MCF 10A (cell line): ENCODE measurements around the gene EHHADH. TPM values are rescaled to one million over a fixed set of nuclear protein-coding genes. Genes with fewer than 3 reads are reported as not detected.

ENCODE experiments used
- BruUV-seq: library from RNA; stranded (reverse); fragments of 400-500 nt; replicated peaks from 2 replicates; lab custom pipeline; 2021; lab: Mats Ljungman, UMichigan
- CTCF ChIA-PET: fragments of 300-600 bp; sonication (Branson Sonifier 250); formaldehyde crosslinking; extraction: SDS; loops from one replicate; lab custom pipeline; 2021; ENCODE audit warnings: antibody characterized with exemption, inconsistent platforms; lab: Yijun Ruan, JAX
- POLR2A ChIA-PET: fragments of 300-600, 350-650 bp; sonication (Branson Sonifier 250); formaldehyde crosslinking; extraction: SDS; loops from one replicate; lab custom pipeline; 2020; ENCODE audit warnings: antibody characterized with exemption, inconsistent platforms; lab: Yijun Ruan, JAX
- DNase-seq: peaks from one replicate; pipeline ENCODE4 v3.0.0-alpha.2; 2018; ENCODE audit not compliant: unreplicated experiment
- H3K27ac Mint-ChIP-seq: one replicate; pipeline ENCODE4 v1.8.0; 2022; ENCODE audit warnings: mild to moderate bottlenecking, low read depth, mixed read lengths; ENCODE audit not compliant: unreplicated experiment
- H3K27me3 Mint-ChIP-seq: one replicate; pipeline ENCODE4 v1.8.0; 2022; ENCODE audit warnings: mixed read lengths; ENCODE audit not compliant: insufficient read depth, unreplicated experiment
- H3K36me3 Mint-ChIP-seq: one replicate; pipeline ENCODE4 v1.8.0; 2022; ENCODE audit warnings: mild to moderate bottlenecking, moderate library complexity, mixed read lengths; ENCODE audit not compliant: insufficient read depth, unreplicated experiment
- H3K4me1 Mint-ChIP-seq: one replicate; pipeline ENCODE4 v1.8.0; 2022; ENCODE audit warnings: mixed read lengths; ENCODE audit not compliant: insufficient read depth, unreplicated experiment
- H3K4me3 Mint-ChIP-seq: one replicate; pipeline ENCODE4 v1.8.0; 2022; ENCODE audit warnings: mild to moderate bottlenecking, moderate library complexity, mixed read lengths; ENCODE audit not compliant: unreplicated experiment
- H3K9me3 Mint-ChIP-seq: one replicate; pipeline ENCODE4 v1.8.0; 2022; ENCODE audit warnings: mixed read lengths; ENCODE audit not compliant: unreplicated experiment
- CTCF ChIP-seq: fragments of 200-600 bp; IDR thresholded peaks from one replicate; pipeline ENCODE4 v1.8.0; 2022; ENCODE audit warnings: antibody characterized with exemption, mild to moderate bottlenecking; ENCODE audit not compliant: unreplicated experiment
- intact Hi-C: fragments of 100-400 bp; cut with micrococcal nuclease; formaldehyde crosslinking; loops from 2 replicates; pipeline ENCODE4 v1.14.1; 2022
- total RNA-seq: library from RNA; stranded (reverse); gene quantifications from 2 replicates; pipeline ENCODE4 v1.2.3, GENCODE V29; 2022

The EHHADH gene
- total RNA-seq, 1 experiment from 2014 or later = 3.2 TPM

- TF ChIP-seq CTCF = peak; percentile 50
- Mint-ChIP-seq H3K9me3 (no peaks in the 10 kb centered on the region), H3K4me3 (no peak overlapping the region), H3K27me3 (no peaks in the 10 kb centered on the region), H3K36me3 (no peaks in the 10 kb centered on the region), H3K4me1 (no peaks in the 10 kb centered on the region), H3K27ac (peak overlapping the region; percentile 31)
- POLR2A ChIA-PET = no interaction called here
- peak; percentile 33 for DNase-seq
- CTCF ChIA-PET = interaction anchor here (0.6 to 2.1 kb wide), 14 partner anchors 8 to 406 kb away, joined by 3 to 9 read pairs (median 4); no protein-coding TSS in a partner anchor
- BruUV-seq = no TSS peak
- intact Hi-C loops = loop anchor here (1.0 to 10.0 kb wide), 3 partner anchors 39 to 341 kb away; no protein-coding TSS in a partner anchor
Observed at GRCh38 chr3:185215873-185216606, 37.8 kb downstream of the EHHADH start.

DNA sequence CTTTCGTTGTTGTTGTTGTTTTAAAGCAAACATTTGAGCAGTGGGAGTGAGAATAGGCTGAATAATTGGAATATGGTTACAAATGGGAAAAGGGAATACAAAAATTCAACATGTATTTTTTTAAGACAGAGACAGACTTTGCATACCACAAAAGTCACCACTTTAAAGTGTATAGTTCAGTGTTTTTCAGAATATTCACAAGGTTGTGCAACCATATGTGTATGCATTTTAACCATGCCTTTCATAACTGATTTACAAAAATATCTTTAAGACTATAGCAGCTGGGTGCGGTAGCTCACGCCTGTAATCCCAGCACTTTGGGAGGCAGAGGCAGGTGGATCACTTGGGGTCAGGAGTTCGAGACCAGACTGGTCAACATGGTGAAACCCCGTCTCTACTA lies 41.3 kb downstream of the EHHADH start:
- ChIA-PET CTCF (no interaction called here), POLR2A (no interaction called here)
- TF ChIP-seq CTCF = no peak
- no peaks in the 10 kb centered on the region for H3K36me3 Mint-ChIP-seq
- no peak overlapping the region for H3K4me3 Mint-ChIP-seq
- peaks cover 2% of the 10 kb centered on the region for H3K4me1 Mint-ChIP-seq
- intact Hi-C loops = loop anchor here (10.0 kb wide), 1 partner anchor 128 kb away; no protein-coding TSS in a partner anchor
- no TSS peak for BruUV-seq
- no peaks in the 10 kb centered on the region for H3K9me3 Mint-ChIP-seq
- no peak for DNase-seq
- H3K27me3 Mint-ChIP-seq = no peaks in the 10 kb centered on the region
- H3K27ac Mint-ChIP-seq = no peak overlapping the region

DNA sequence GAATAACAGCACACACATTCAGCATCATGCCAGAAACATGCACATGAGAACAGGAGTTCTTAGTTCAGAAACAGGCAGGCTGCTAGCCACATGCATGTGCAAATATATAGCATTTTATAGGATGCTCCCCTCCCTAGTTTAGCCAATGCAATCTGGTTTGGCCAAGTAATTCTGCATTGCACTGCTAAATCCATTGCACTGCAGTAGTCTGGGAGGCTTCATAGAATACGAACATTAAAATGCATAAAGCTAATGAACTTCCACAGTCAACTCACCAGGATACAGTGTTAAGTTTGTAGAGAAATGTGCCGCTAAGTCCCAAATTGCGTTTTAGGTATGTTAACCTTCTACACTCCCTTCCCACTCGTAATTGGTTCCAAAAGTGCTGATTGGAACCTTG lies 41.8 kb downstream of the EHHADH start:
- CTCF ChIA-PET = interaction anchor here (0.6 to 1.5 kb wide), 2 partner anchors 11 to 812 kb away, joined by 5 to 8 read pairs; no protein-coding TSS in a partner anchor
- Mint-ChIP-seq H3K9me3 (no peaks in the 10 kb centered on the region), H3K27ac (no peak overlapping the region), H3K27me3 (no peaks in the 10 kb centered on the region), H3K36me3 (no peaks in the 10 kb centered on the region), H3K4me1 (peaks cover 6% of the 10 kb centered on the region), H3K4me3 (no peak overlapping the region)
- POLR2A ChIA-PET = no interaction called here
- DNase-seq = no peak
- intact Hi-C loops = loop anchor here (10.0 kb wide), 1 partner anchor 127 kb away; no protein-coding TSS in a partner anchor
- no TSS peak for BruUV-seq
- TF ChIP-seq CTCF = no peak

DNA sequence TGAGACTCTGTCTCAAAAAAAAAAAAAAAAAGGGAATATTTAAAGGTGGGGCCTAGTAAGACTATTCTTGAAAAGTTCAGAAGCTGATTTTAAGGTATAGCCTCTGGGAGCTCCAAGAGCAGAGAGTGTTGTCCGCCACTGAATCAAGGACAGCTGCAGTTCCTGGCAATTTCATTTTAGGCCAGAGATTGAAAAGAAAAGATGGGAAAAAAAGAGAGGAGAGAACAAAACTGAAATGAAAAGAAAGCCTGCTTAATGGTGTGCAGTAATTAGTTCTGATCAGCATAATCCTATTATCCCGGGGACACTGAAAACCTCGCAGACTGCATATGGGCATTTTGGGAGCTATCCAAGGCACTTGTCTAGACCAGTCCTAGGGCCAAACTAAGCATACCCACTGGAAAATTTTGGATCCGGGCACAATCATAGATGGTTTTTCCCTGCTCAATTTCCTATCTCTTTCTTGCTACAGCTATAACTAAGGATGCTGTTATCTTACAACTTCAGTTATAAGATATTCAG lies 43.2 kb downstream of the EHHADH start:
- intact Hi-C loops = loop anchor here (10.0 kb wide), 1 partner anchor 126 kb away; no protein-coding TSS in a partner anchor
- ChIA-PET CTCF (interaction anchor here (0.6 to 1.5 kb wide), 4 partner anchors 9 to 336 kb away, joined by 3 to 8 read pairs (median 4); no protein-coding TSS in a partner anchor), POLR2A (interaction anchor here (0.7 kb wide), 1 partner anchor 287 kb away, joined by 3 read pairs; no protein-coding TSS in a partner anchor)
- Mint-ChIP-seq H3K9me3 (no peaks in the 10 kb centered on the region), H3K4me1 (peaks cover 6% of the 10 kb centered on the region), H3K27me3 (no peaks in the 10 kb centered on the region), H3K36me3 (no peaks in the 10 kb centered on the region), H3K4me3 (no peak overlapping the region), H3K27ac (no peak overlapping the region)
- no TSS peak for BruUV-seq
- DNase-seq = no peak
- TF ChIP-seq CTCF = no peak
